ENCODE measurements around the gene EFCAB8. TPM values are rescaled to one million over a fixed set of nuclear protein-coding genes. Genes with fewer than 3 reads are reported as not detected.

Gene EFCAB8
- total and polyA plus RNA-seq, 4 donors: 0.25 TPM; not detected in 3

- DNase-seq (ENCODE audit: low spot score): no peak
Measured at GRCh38 chr20:32871627-32872160, 13.0 kb downstream of the EFCAB8 start.

More at GRCh38 chr20:32871627-32872160, 13.0 kb downstream of the EFCAB8 start:
- Histone ChIP-seq H3K9ac (ENCODE audit: low read depth in 1 of 2, low read length in 2 of 2) (no peak overlapping the region), H3K4me3 (ENCODE audit: low read depth in 1 of 3, low read length in 3 of 3) (no peak overlapping the region), H3K9me3 (ENCODE audit: control insufficient read depth in 4 of 4, low read length in 3 of 4) (no peaks in the 10 kb centered on the region), H3K27me3 (ENCODE audit: control insufficient read depth in 4 of 4, insufficient read depth in 4 of 4, low read length in 3 of 4) (no peaks in the 10 kb centered on the region), H3K36me3 (ENCODE audit: control insufficient read depth in 4 of 4, insufficient read depth in 3 of 4, low read depth in 1 of 4, low read length in 3 of 4) (no peaks in the 10 kb centered on the region), H3K27ac (ENCODE audit: low read depth in 1 of 2, low read length in 2 of 2) (no peak overlapping the region), H3K4me1 (ENCODE audit: control insufficient read depth in 4 of 4, insufficient read depth in 4 of 4, low read length in 3 of 4) (no peaks in the 10 kb centered on the region)
- 74% methylated on average over 4 of the region's 4 CpGs for WGBS
- TF ChIP-seq HNF4A (conservative IDR thresholded peaks at IDR 0.05): no peak
- no peak for TF ChIP-seq REST (IDR thresholded peaks at IDR 0.05)
- no peak for TF ChIP-seq ZBTB33 (IDR thresholded peaks at IDR 0.05)
- TF ChIP-seq RAD21 (IDR thresholded peaks at IDR 0.05): no peak
- no peak for TF ChIP-seq SP1 (IDR thresholded peaks at IDR 0.05)
- TF ChIP-seq EGR1 (IDR thresholded peaks at IDR 0.05; ENCODE audit: low read depth in 2 of 2): no peak
- TF ChIP-seq NR2F2 (IDR thresholded peaks at IDR 0.05): no peak
- no peak for TF ChIP-seq JUND (IDR thresholded peaks at IDR 0.05)
- no peak for TF ChIP-seq GABPA (IDR thresholded peaks at IDR 0.05 in 1 of 2, conservative IDR thresholded peaks at IDR 0.05 in 1 of 2)
- TF ChIP-seq FOXA1 (IDR thresholded peaks at IDR 0.05): no peak
- no peak for TF ChIP-seq RXRA (IDR thresholded peaks at IDR 0.05)
- TF ChIP-seq ATF3 (IDR thresholded peaks at IDR 0.05): no peak
- no peak for TF ChIP-seq MAX (IDR thresholded peaks at IDR 0.05)
- no peak for TF ChIP-seq HNF4G (IDR thresholded peaks at IDR 0.05)
- no peak for TF ChIP-seq YY1 (IDR thresholded peaks at IDR 0.05)
- TF ChIP-seq CTCF (IDR thresholded peaks at IDR 0.05; ENCODE audit: low read depth, low read length, missing input control): no peak

Measured in liver (tissue), 9 donors.